ENCODE results near the gene TIGD6. TPM values are rescaled to one million over a fixed set of nuclear protein-coding genes. Genes with fewer than 3 reads are reported as not detected.

TIGD6 gene
- total and polyA plus RNA-seq, 7 donors, result 1.4 to 7.8 (median 2.8) TPM

- ATAC-seq, result no peak
- no peaks in the 10 kb centered on the region for H3K9me3 ChIP-seq
- peaks cover 34% of the 10 kb centered on the region for H3K4me1 ChIP-seq
- H3K36me3 ChIP-seq (ENCODE audit: insufficient read depth in 1 of 2, low read depth in 1 of 2), result peaks cover 2 to 31% of the 10 kb centered on the region in 2 donors
- intact Hi-C loops (cut with DNase I), result no loop called here
- peak overlapping the region; percentile 97 for H3K4me3 ChIP-seq
- no peaks in the 10 kb centered on the region for H3K27me3 ChIP-seq (ENCODE audit: insufficient read depth in 3 of 3, low read length in 2 of 3)
- DNase-seq, result no peak
- WGBS, 3 donors, result 69 to 78% (median 75%) methylated on average over 3 of the region's 3 CpGs
- no peak for TF ChIP-seq CTCF (IDR thresholded peaks at IDR 0.05)
- H3K27ac ChIP-seq, result peak overlapping the region; percentile 96
These were observed 1.1 kb downstream of the TIGD6 start for GRCh38 chr5:149999359-149999758.

- DNase-seq, result no peak
- no peak for ATAC-seq
- Histone ChIP-seq H3K27me3 (ENCODE audit: insufficient read depth in 3 of 3, low read length in 2 of 3) (no peaks in the 10 kb centered on the region), H3K4me3 (no peak overlapping the region), H3K27ac (no peak overlapping the region), H3K9me3 (no peaks in the 10 kb centered on the region), H3K36me3 (ENCODE audit: insufficient read depth in 1 of 2, low read depth in 1 of 2) (peaks cover 0 to 25% of the 10 kb centered on the region in 2 donors), H3K4me1 (peaks cover 41% of the 10 kb centered on the region)
- no peak for TF ChIP-seq CTCF (IDR thresholded peaks at IDR 0.05)
- WGBS, 3 donors, result 95 to 97% (median 96%) methylated on average over 3 of the region's 3 CpGs
- intact Hi-C loops (cut with DNase I), result no loop called here
These were observed 2.2 kb downstream of the TIGD6 start for GRCh38 chr5:149998281-149998680.

- no peak overlapping the region for H3K4me3 ChIP-seq
- no peak for TF ChIP-seq CTCF (IDR thresholded peaks at IDR 0.05)
- H3K27me3 ChIP-seq (ENCODE audit: insufficient read depth in 3 of 3, low read length in 2 of 3), result no peaks in the 10 kb centered on the region
- no peaks in the 10 kb centered on the region for H3K9me3 ChIP-seq
- H3K36me3 ChIP-seq (ENCODE audit: insufficient read depth in 1 of 2, low read depth in 1 of 2), result peaks cover 0 to 25% of the 10 kb centered on the region in 2 donors
- 85 to 88% (median 87%) methylated on average over 6 of the region's 6 CpGs for WGBS, 3 donors
- ATAC-seq, result no peak
- peak overlapping the region; percentile 3 for H3K27ac ChIP-seq
- intact Hi-C loops (cut with DNase I), result no loop called here
- peaks cover 22% of the 10 kb centered on the region for H3K4me1 ChIP-seq
- no peak for DNase-seq
These were observed 4.1 kb downstream of the TIGD6 start for GRCh38 chr5:149996205-149996890.

GRCh38 chr5:149995385-149996204 lies 4.9 kb downstream of the TIGD6 start:
- WGBS, 3 donors, result 63 to 75% (median 65%) methylated on average over 14 of the region's 14 CpGs
- H3K27ac ChIP-seq, result no peak overlapping the region

More at GRCh38 chr5:149995385-149996204, 4.9 kb downstream of the TIGD6 start:
- peak; percentile 48 to 71 (median 59) for ATAC-seq
- no peak for TF ChIP-seq CTCF (IDR thresholded peaks at IDR 0.05)
- no peaks in the 10 kb centered on the region for H3K27me3 ChIP-seq (ENCODE audit: insufficient read depth in 3 of 3, low read length in 2 of 3)
- no peak overlapping the region for H3K4me3 ChIP-seq
- H3K9me3 ChIP-seq, result no peaks in the 10 kb centered on the region
- DNase-seq, result peak; percentile 40 to 62
- peaks cover 0 to 25% of the 10 kb centered on the region in 2 donors for H3K36me3 ChIP-seq (ENCODE audit: insufficient read depth in 1 of 2, low read depth in 1 of 2)
- H3K4me1 ChIP-seq, result peaks cover 22% of the 10 kb centered on the region
- intact Hi-C loops (cut with DNase I), result no loop called here

Measured in psoas muscle (tissue), 8 donors.